Right lobe of liver (tissue), 4 donors: Measurements from ENCODE around the gene COMMD9.

Experiments
- CTCF ChIP-seq, 4 donors: fragments of 200-600 bp in 3 of 4; fragments of 450-650 bp in 1 of 4; IDR thresholded peaks; one replicate each; pipeline versions ENCODE4 v1.5.1 to v1.8.0; 2016 to 2022; ENCODE audit warnings: antibody characterized with exemption in 4 of 4, mild to moderate bottlenecking in 2 of 4
- POLR2A ChIP-seq: fragments of 450-650 bp; IDR thresholded peaks from one replicate; pipeline ENCODE4 v1.6.1; 2017; ENCODE audit warnings: antibody characterized with exemption, mild to moderate bottlenecking
- donor health status: DM: no; HTN: no; CAD: no.
- donor health status: DM: no; HTN: no; CAD: no.
- donor health status: DM: no; HTN: yes; CAD: no.

DNA sequence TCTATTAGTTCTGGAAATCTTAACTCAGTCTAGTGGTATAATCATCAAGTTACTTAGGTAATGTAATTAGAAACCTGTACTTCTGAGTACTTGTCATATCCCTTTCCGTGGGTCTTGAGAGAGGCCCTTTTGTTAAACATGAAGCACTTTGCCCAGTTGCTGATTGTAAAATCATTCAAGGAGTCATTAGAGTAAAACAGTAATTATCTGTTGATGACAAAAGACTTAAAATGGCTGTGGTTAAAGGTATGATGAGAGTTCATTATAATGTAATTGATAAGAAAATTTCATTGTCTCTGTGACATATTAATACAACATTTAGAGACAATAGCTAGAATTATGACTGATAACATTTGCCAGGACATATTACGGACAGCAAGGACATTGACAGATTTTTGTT is 41.2 kb upstream of the COMMD9 start:
- TF ChIP-seq CTCF (IDR thresholded peaks at IDR 0.05) (no peak), POLR2A (no peak)
